Central memory CD8-positive, alpha-beta T cell (primary cell): ENCODE data around the gene OBSCN.

Source experiments
- ATAC-seq: fragments of 150-1000 bp; cut with Tn5 transposase; replicated peaks from 2 replicates; pipeline ENCODE4 v1.10.0; 2022; ENCODE audit warnings: mild to moderate bottlenecking, moderate FRiP score, moderate number of reproducible peaks; ENCODE audit not compliant: poor library complexity, severe bottlenecking; ENCODE audit errors: extremely low read depth
- DNase-seq, 2 donors: peaks; one replicate each; pipeline ENCODE4 v3.0.0; 2021; ENCODE audit warnings: low spot score in 2 of 2
- H3K27ac Mint-ChIP-seq: one replicate; pipeline ENCODE4 v1.8.0; 2022; ENCODE audit warnings: low read depth, mild to moderate bottlenecking, moderate library complexity, mixed read lengths
- H3K27me3 Mint-ChIP-seq: one replicate; pipeline ENCODE4 v1.8.0; 2022; ENCODE audit warnings: mixed read lengths
- H3K36me3 Mint-ChIP-seq: one replicate; pipeline ENCODE4 v1.8.0; 2022; ENCODE audit warnings: mild to moderate bottlenecking, moderate library complexity, mixed read lengths; ENCODE audit not compliant: insufficient read depth
- H3K4me1 Mint-ChIP-seq: one replicate; pipeline ENCODE4 v1.8.0; 2022; ENCODE audit warnings: mixed read lengths
- H3K4me3 Mint-ChIP-seq: one replicate; pipeline ENCODE4 v1.8.0; 2022; ENCODE audit warnings: mild to moderate bottlenecking, moderate library complexity, mixed read lengths
- H3K9me3 Mint-ChIP-seq: one replicate; pipeline ENCODE4 v1.8.0; 2022; ENCODE audit warnings: mixed read lengths

Gene OBSCN

GRCh38 chr1:228423404-228424053, 215.7 kb downstream of the OBSCN start:
- no peak overlapping the region for H3K27ac Mint-ChIP-seq
- H3K27me3 Mint-ChIP-seq = peaks cover 6% of the 10 kb centered on the region
- no peak overlapping the region for H3K4me3 Mint-ChIP-seq
- no peaks in the 10 kb centered on the region for H3K9me3 Mint-ChIP-seq
- H3K36me3 Mint-ChIP-seq = no peaks in the 10 kb centered on the region
- no peak for DNase-seq
- no peak for ATAC-seq
- no peaks in the 10 kb centered on the region for H3K4me1 Mint-ChIP-seq

GRCh38 chr1:228424685-228425660, 217.1 kb downstream of the OBSCN start:
- DNase-seq = no peak
- H3K27ac Mint-ChIP-seq = no peak overlapping the region
- no peaks in the 10 kb centered on the region for H3K4me1 Mint-ChIP-seq
- H3K27me3 Mint-ChIP-seq = peaks cover 20% of the 10 kb centered on the region
- no peaks in the 10 kb centered on the region for H3K36me3 Mint-ChIP-seq
- H3K4me3 Mint-ChIP-seq = no peak overlapping the region
- no peak for ATAC-seq
- H3K9me3 Mint-ChIP-seq = no peaks in the 10 kb centered on the region

- Mint-ChIP-seq H3K36me3 (no peaks in the 10 kb centered on the region), H3K27me3 (peaks cover 35% of the 10 kb centered on the region), H3K27ac (no peak overlapping the region), H3K4me3 (no peak overlapping the region), H3K9me3 (no peaks in the 10 kb centered on the region), H3K4me1 (no peaks in the 10 kb centered on the region)
- ATAC-seq (no peak), DNase-seq (no peak)
Measured at GRCh38 chr1:228426518-228427175, 218.8 kb downstream of the OBSCN start.

GRCh38 chr1:228428412-228428811, 220.6 kb downstream of the OBSCN start:
- DNase-seq (no peak), ATAC-seq (no peak)
- H3K27ac Mint-ChIP-seq = no peak overlapping the region
- no peak overlapping the region for H3K4me3 Mint-ChIP-seq
- no peaks in the 10 kb centered on the region for H3K4me1 Mint-ChIP-seq
- H3K9me3 Mint-ChIP-seq = no peaks in the 10 kb centered on the region
- no peaks in the 10 kb centered on the region for H3K36me3 Mint-ChIP-seq
- peaks cover 53% of the 10 kb centered on the region for H3K27me3 Mint-ChIP-seq
